Hepatocyte (in vitro differentiated cells): ENCODE data around the gene IRF7.

Experiments used
- CTCF ChIP-seq: fragments of 200-600 bp; sonication (generic); IDR thresholded peaks from 2 replicates; pipeline ENCODE4 v1.5.1; 2016; ENCODE audit warnings: antibody characterized with exemption, mild to moderate bottlenecking; ENCODE audit not compliant: poor library complexity
- EZH2 ChIP-seq: fragments of 200-600 bp; sonication (generic); IDR thresholded peaks from 2 replicates; pipeline ENCODE4 v1.6.1; 2016; ENCODE audit warnings: antibody characterized with exemption, mild to moderate bottlenecking, borderline replicate concordance
- EZH2phosphoT487 ChIP-seq: fragments of 200-600 bp; sonication (generic); IDR thresholded peaks from one replicate; pipeline ENCODE4 v1.6.1; 2018; ENCODE audit warnings: antibody characterized with exemption, mild to moderate bottlenecking, low read depth, moderate library complexity; ENCODE audit not compliant: unreplicated experiment, severe bottlenecking

- TF ChIP-seq CTCF (no peak), EZH2 (no peak), EZH2phosphoT487 (no peak)
Observed at GRCh38 chr11:620201-620600, 4.5 kb upstream of the IRF7 start.
